BJ (cell line): ENCODE data around the gene ZCCHC7. TPM values are rescaled to one million over a fixed set of nuclear protein-coding genes. Genes with fewer than 3 reads are reported as not detected.

Source experiments
- CTCF ChIA-PET: fragments of 350-600 bp; formaldehyde crosslinking; extraction: SDS; loops from one replicate; lab custom pipeline; 2021; ENCODE audit warnings: antibody characterized with exemption, inconsistent platforms; lab: Yijun Ruan, JAX
- POLR2A ChIA-PET: fragments of 300-600 bp; sonication (Branson Sonifier 250); formaldehyde crosslinking; extraction: SDS; loops from one replicate; lab custom pipeline; 2021; ENCODE audit warnings: antibody characterized with exemption; lab: Charles Lee
- DNase-seq: peaks from one replicate; pipeline ENCODE4 v3.0.0-alpha.2; 2011; ENCODE audit warnings: low read depth
- H3K27me3 ChIP-seq: 2 replicates; pipeline ENCODE4 v1.6.0; 2011; ENCODE audit warnings: low read length; ENCODE audit not compliant: control insufficient read depth, insufficient read depth
- H3K36me3 ChIP-seq: 2 replicates; pipeline ENCODE4 v1.5.1; 2011; ENCODE audit warnings: low read length; ENCODE audit not compliant: control insufficient read depth, insufficient read depth
- H3K4me3 ChIP-seq: 2 replicates; pipeline ENCODE4 v1.5.1; 2011; ENCODE audit warnings: low read depth, mild to moderate bottlenecking, control low read depth, low read length
- CTCF ChIP-seq: IDR thresholded peaks from 2 replicates; pipeline ENCODE4 v1.5.1; 2011; ENCODE audit warnings: low read depth, mild to moderate bottlenecking, control low read depth, inconsistent platforms, low read length, moderate library complexity; ENCODE audit not compliant: insufficient read depth
- polyA plus RNA-seq: library from polyadenylated mRNA; depleted of rRNA; stranded (reverse); fragments of >200 nt; gene quantifications from 2 replicates; pipeline ENCODE4 v1.2.3, GENCODE V29; 2011

The ZCCHC7 gene
- polyA plus RNA-seq, 1 experiment, result 23.2 TPM

GRCh38 chr9:37217161-37217560 is 96.8 kb downstream of the ZCCHC7 start:
- DNase-seq, result no peak

GRCh38 chr9:37218800-37219425 is 98.5 kb downstream of the ZCCHC7 start:
- H3K4me3 ChIP-seq, result no peak overlapping the region
- H3K36me3 ChIP-seq, result no peaks in the 10 kb centered on the region
- no peak for DNase-seq
- ChIA-PET POLR2A (no interaction called here), CTCF (no interaction called here)
- H3K27me3 ChIP-seq, result no peaks in the 10 kb centered on the region
- TF ChIP-seq CTCF, result no peak

More at GRCh38 chr9:37217161-37217560, 96.8 kb downstream of the ZCCHC7 start:
- Histone ChIP-seq H3K27me3 (no peaks in the 10 kb centered on the region), H3K36me3 (no peaks in the 10 kb centered on the region), H3K4me3 (no peak overlapping the region)
- CTCF ChIA-PET, result no interaction called here
- POLR2A ChIA-PET, result no interaction called here
- no peak for TF ChIP-seq CTCF

GRCh38 chr9:37220971-37221370 is 100.6 kb downstream of the ZCCHC7 start:
- DNase-seq, result no peak
- CTCF ChIA-PET, result interaction anchor here (0.9 to 1.1 kb wide), 2 partner anchors 9 kb away, joined by 3 read pairs; no protein-coding TSS in a partner anchor
- H3K36me3 ChIP-seq, result no peaks in the 10 kb centered on the region; the same call in 1 of the 2 replicates
- H3K27me3 ChIP-seq, result no peaks in the 10 kb centered on the region
- no peak overlapping the region for H3K4me3 ChIP-seq
- POLR2A ChIA-PET, result no interaction called here
- no peak for TF ChIP-seq CTCF

GRCh38 chr9:37221489-37222106 is 101.2 kb downstream of the ZCCHC7 start:
- ChIA-PET POLR2A (no interaction called here), CTCF (interaction anchor here (0.9 kb wide), 1 partner anchor 9 kb away, joined by 3 read pairs; no protein-coding TSS in a partner anchor)
- no peak for DNase-seq
- Histone ChIP-seq H3K4me3 (no peak overlapping the region), H3K36me3 (no peaks in the 10 kb centered on the region; the same call in 1 of the 2 replicates), H3K27me3 (no peaks in the 10 kb centered on the region)
- no peak for TF ChIP-seq CTCF

- ChIA-PET POLR2A (no interaction called here), CTCF (no interaction called here)
- Histone ChIP-seq H3K27me3 (no peaks in the 10 kb centered on the region), H3K36me3 (peaks cover 1% of the 10 kb centered on the region; the same call in 1 of the 2 replicates), H3K4me3 (no peak overlapping the region)
- no peak for TF ChIP-seq CTCF
- DNase-seq, result no peak
These were observed 109.1 kb downstream of the ZCCHC7 start for GRCh38 chr9:37229455-37229854.
